GM12801 (cell line): ENCODE data around the gene MKRN2OS.

Experiments used
- TF ChIP-seq, protein P1 (sequence below): IDR thresholded peaks from one replicate; pipeline ENCODE4 v1.5.1; 2011; ENCODE audit warnings: control low read depth; ENCODE audit not compliant: insufficient read length; ENCODE audit errors: extremely low read depth

Gene MKRN2OS

DNA sequence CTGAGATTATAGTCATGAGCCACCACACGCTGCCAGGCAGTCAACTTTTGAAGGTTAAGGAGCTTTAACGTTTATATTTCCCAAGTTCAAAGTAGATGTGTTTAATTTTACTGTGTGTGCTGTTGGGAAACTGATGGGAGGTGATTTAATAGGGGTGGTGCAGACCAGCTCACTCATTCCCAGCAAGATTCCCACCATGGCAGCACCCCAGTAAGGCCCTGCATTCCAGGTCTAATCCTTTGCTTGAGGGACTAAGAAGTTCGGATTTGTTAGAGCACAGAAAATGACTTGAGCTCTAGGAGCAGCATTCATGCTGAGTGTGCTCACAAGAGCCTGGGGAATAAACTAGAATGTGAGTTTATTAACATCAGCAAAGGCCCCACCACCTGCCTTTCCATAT is 35.8 kb downstream of the MKRN2OS start:
- TF ChIP-seq, protein P1, sequence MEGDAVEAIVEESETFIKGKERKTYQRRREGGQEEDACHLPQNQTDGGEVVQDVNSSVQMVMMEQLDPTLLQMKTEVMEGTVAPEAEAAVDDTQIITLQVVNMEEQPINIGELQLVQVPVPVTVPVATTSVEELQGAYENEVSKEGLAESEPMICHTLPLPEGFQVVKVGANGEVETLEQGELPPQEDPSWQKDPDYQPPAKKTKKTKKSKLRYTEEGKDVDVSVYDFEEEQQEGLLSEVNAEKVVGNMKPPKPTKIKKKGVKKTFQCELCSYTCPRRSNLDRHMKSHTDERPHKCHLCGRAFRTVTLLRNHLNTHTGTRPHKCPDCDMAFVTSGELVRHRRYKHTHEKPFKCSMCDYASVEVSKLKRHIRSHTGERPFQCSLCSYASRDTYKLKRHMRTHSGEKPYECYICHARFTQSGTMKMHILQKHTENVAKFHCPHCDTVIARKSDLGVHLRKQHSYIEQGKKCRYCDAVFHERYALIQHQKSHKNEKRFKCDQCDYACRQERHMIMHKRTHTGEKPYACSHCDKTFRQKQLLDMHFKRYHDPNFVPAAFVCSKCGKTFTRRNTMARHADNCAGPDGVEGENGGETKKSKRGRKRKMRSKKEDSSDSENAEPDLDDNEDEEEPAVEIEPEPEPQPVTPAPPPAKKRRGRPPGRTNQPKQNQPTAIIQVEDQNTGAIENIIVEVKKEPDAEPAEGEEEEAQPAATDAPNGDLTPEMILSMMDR = no peak

- TF ChIP-seq, protein P1 = no peak
Observed at GRCh38 chr3:12508291-12508700, 37.0 kb downstream of the MKRN2OS start.

GRCh38 chr3:12507591-12508281 is 37.6 kb downstream of the MKRN2OS start:
- TF ChIP-seq, protein P1 = no peak

GRCh38 chr3:12506201-12506709 is 39.0 kb downstream of the MKRN2OS start:
- TF ChIP-seq, protein P1 = no peak

GRCh38 chr3:12503126-12503957 is 42.0 kb downstream of the MKRN2OS start:
- TF ChIP-seq, protein P1 = no peak

DNA sequence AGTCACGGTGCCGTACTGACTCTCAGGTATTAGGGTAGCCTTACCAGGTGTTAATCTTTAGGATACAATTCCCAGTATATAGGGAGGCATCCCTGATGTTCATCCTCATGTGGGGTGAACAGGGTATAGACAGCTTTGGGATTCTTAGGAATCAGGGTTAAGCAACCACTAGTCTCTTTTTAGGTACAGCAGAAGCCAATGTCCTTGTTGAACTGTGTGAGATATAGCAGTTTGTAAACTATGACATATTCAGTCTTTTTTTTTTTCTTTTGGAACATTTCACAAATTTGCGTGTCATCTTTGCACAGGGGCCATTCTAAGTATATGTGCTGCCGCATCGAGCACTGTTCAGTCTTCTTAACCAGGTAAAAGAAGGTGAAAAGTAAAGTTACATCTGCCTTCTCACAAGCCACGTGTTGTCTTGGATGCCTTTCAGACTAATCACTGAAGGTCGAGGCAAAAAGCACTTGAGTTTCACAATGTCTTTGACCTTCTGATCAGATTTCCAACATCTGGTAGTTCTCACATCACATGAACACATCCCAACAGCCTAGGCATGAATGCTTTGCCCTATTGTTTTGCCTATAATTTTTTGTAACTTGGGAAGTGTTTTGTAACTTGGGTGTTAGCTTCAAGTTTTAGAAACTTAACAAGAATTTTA is 43.8 kb downstream of the MKRN2OS start:
- TF ChIP-seq, protein P1 = no peak

DNA sequence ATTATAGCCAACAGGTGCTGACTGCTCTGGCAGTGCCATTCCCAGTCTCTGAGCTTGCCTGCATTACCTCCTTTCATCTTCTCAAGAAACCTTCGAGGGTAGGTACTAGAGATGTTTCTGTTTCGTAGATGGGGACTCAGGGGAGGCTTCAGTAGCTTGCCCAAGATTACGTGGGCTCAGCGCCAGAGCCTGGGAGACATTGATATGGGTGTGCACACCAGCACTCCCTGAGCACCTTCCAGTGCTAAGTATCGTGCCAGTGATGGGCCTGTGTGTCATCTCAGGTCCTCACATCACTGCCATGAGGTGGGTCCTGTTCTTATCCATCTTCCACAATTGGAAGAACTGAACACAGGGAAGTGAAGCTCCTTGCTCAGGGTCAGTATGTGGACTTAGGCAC is 45.8 kb downstream of the MKRN2OS start:
- TF ChIP-seq, protein P1 = no peak
